Measurements from ENCODE around the gene GSN. TPM values are rescaled to one million over a fixed set of nuclear protein-coding genes. Genes with fewer than 3 reads are reported as not detected.

The GSN gene
- total RNA-seq, 4 donors from 2014 or later, result 3,163 to 12,584 (median 6,723) TPM

DNA sequence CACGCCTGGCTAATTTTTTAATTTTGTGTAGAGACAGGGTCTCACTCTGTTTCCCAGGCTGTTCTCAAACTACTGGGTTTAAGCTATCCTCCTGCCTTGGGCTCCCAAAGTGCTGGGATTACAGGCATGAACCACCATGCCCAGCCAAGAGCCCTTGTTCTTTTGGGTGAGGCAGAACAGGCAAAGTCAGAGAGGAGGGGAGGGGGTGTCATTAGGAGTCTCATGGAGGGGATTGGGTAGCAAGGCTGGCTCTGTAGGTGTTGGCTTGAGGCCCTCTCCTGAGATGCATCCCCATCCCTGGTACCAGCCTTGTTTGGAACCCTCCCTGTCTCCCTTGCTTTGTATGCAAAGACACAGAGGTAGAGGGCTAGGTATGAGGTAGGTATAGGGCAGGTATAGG, 24.1 kb downstream of the GSN start:
- TF ChIP-seq CTCF (IDR thresholded peaks at IDR 0.05; ENCODE audit: low read depth), result no peak

- no peak for TF ChIP-seq CTCF (IDR thresholded peaks at IDR 0.05; ENCODE audit: low read depth)
Observed at GRCh38 chr9:121292801-121293241, 24.9 kb downstream of the GSN start.

- no peak for TF ChIP-seq CTCF (IDR thresholded peaks at IDR 0.05; ENCODE audit: low read depth)
Observed at GRCh38 chr9:121294151-121294743, 26.3 kb downstream of the GSN start.

DNA sequence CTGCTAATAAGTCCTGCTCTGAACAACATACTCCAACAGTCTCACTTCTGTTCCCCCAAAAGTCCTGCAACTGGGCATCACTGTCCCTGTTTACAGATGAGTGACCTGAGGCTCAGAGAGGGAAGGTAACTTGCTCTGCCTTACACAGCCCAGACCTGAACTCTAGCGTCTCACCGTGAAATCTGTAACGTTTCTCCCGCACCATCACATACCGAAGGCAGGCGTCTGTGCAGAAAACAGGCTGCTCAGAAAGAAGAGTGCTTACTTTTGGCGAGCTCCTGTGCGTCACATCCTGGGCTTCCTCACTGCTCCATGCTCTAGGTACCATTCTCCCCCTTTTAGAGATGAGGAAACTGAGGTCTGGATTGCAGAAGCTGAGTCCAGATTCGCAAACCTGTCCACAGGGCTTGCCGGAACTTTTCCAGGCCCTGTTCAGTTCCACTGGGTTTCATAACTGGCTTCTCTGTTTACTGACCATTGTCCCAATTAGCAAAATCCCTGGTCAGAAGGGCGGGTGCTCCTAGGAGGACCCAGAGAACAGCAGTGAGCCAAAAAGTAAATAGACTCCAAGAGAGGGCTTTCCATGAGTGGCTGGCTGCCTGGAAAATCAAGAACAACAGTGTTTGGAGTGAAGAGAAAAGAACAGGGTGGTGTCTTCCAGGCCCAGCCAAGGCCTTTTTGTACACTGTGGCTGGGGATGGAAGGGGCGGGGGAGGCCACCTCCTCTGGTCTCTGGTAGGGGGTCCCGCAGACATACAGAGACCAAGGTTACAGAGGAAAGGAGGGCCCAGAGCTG, 27.1 kb downstream of the GSN start:
- TF ChIP-seq CTCF (IDR thresholded peaks at IDR 0.05; ENCODE audit: low read depth), result no peak

DNA sequence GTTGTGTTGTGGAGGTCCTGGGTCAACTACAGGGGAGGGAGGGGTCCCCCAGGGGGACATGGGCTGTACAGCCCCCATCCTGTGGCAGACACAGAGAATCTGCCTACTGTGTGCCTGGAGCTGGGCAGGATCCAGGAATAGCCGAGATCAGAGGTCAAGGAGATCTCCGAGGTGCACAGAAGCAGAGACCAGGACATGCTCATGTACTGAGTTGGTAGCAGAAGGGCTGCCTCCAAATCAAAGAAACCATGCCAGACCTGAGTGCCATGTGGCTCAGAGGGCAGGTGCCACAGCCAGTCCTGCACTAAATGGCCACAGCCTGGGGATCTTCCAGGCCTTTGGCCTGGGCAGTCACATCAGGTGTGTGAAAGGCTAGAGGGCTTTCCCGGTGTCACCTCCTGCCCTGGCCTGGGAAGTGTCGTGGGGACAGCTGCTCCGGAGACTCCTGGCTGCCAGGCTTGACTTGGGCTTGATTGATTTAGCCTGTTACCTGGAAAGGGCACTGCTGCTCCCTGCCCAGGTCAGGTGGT, 27.8 kb downstream of the GSN start:
- no peak for TF ChIP-seq CTCF (IDR thresholded peaks at IDR 0.05; ENCODE audit: low read depth)

- no peak for TF ChIP-seq CTCF (IDR thresholded peaks at IDR 0.05; ENCODE audit: low read depth)
Observed at GRCh38 chr9:121296213-121297127, 28.5 kb downstream of the GSN start.

All from subcutaneous adipose tissue (tissue), 4 donors.